Ovary (tissue), 9 donors: ENCODE measurements around the gene SHB. TPM values are rescaled to one million over a fixed set of nuclear protein-coding genes. Genes with fewer than 3 reads are reported as not detected.

ENCODE experiments used
- DNase-seq, 5 donors: peaks; one replicate each; pipeline ENCODE4 v3.0.0-alpha.2; 2019 to 2020
- H3K27ac ChIP-seq, 2 donors: fragments of 200-600 bp; one replicate each; pipeline versions ENCODE4 v1.5.1 to v1.8.0; 2019 to 2022
- H3K27me3 ChIP-seq: fragments of 200-600 bp; one replicate; pipeline ENCODE4 v1.8.0; 2022
- H3K36me3 ChIP-seq: fragments of 200-600 bp; sonication (generic); one replicate; pipeline ENCODE4 v1.5.1; 2019
- H3K4me1 ChIP-seq: one replicate; pipeline ENCODE4 v1.8.1; 2013; ENCODE audit warnings: mild to moderate bottlenecking, moderate library complexity; ENCODE audit not compliant: insufficient read depth
- H3K4me3 ChIP-seq: fragments of 200-600 bp; sonication (generic); one replicate; pipeline ENCODE4 v1.5.1; 2017
- H3K9me3 ChIP-seq, 2 donors: fragments of 200-600 bp in 1 of 2; sonication (generic) in 1 of 2; one replicate each; pipeline versions ENCODE4 v1.5.1 to v1.8.1; 2013 to 2019; ENCODE audit warnings: mild to moderate bottlenecking in 1 of 2, moderate library complexity in 1 of 2
- CTCF ChIP-seq, 3 donors: fragments of 450-650 bp in 2 of 3; fragments of 200-600 bp in 1 of 3; IDR thresholded peaks; one replicate each; pipeline versions ENCODE4 v1.5.1 to v1.8.0; 2016 to 2022; ENCODE audit warnings: antibody characterized with exemption in 3 of 3, mild to moderate bottlenecking in 1 of 3
- EP300 ChIP-seq: sonication (generic); formaldehyde crosslinking; IDR thresholded peaks from one replicate; pipeline ENCODE4 v1.6.1; 2017; ENCODE audit warnings: antibody characterized with exemption
- POLR2A ChIP-seq: fragments of 450-650 bp; IDR thresholded peaks from one replicate; pipeline ENCODE4 v1.6.1; 2017; ENCODE audit warnings: antibody characterized with exemption, mild to moderate bottlenecking, moderate library complexity
- WGBS, 3 donors: extraction: QIAGEN DNeasy Blood & Tissue Kit in 1 of 3; methylation state at CpG; one replicate each; pipeline versions ENCODE4 v1.1.5 to v1.1.7; 2013 to 2017; 5-methylcytosine and 5-hydroxymethylcytosine counted together
- intact Hi-C, 4 donors: fragments of 100-400 bp; cut with DNase I; formaldehyde crosslinking; loops; one replicate each; pipeline versions ENCODE4 v1.11.0 to v1.15.1; 2022 to 2023
- polyA plus RNA-seq, 2 donors: library from polyadenylated mRNA; stranded (reverse); fragments of 200-250 nt in 1 of 2; fragments of 350-450 nt in 1 of 2; fragmentation: Illumina TruSeq in 1 of 2; extraction: RNeasy Lipid Tissue Mini Kit (QIAGEN cat#74804) in 1 of 2; gene quantifications; one replicate each; pipeline ENCODE4 v1.2.3, GENCODE V29; 2013 to 2014
- total RNA-seq, 7 donors: library from RNA; depleted of rRNA in 2 of 7; stranded (reverse); fragments of >200 nt in 2 of 7; fragmentation: NEBNext Ultra II Directional in 3 of 7; extraction: Animal tissue kit (Norgen Biotek cat#: 25700) in 3 of 7; gene quantifications; one replicate each; pipeline versions ENCODE4 v1.1.0 to v1.2.4, GENCODE V29; 2016 to 2023
- donor health status: DM: no; HTN: no; CAD: no; lungs with moderate emphysema.
- donor health status: DM: no; HTN: no; CAD: no.
- donor health status: Bipolar disorder and iron deficiency.
- donor health status: DM: yes; HTN: yes; CAD: no.
- donor health status: DM: no; HTN: no; CAD: no.
- donor health status: DM: yes; HTN: yes; CAD: no.

SHB gene
- total and polyA plus RNA-seq, 9 donors, result 3.5 to 23.8 (median 9.0) TPM

DNA sequence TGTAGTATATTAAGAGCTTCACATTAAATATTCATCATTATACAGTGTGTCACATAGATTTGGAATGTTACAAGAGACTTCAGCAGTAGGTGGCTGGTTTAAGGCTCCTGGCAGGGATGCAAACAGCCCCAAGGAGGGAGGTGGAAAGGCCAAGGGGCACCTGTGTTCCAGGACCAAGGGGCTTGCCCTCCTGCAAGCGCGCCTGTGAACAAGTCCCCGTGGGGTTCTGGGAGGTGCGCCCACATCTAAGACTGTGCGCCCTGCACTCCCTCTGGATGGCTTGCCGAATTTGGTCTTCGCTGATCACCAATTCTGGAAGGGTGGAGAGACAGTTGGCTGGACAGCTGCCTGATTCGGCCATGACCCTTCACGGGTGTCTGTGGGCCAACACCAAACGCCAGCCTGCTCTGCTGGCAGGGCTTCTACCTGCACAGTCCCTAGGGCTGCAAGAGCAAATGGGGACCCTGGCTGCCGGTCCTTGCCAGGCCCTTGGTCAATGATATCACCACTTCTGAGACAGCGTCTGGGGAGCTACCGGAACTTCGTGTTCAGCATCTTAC is 153.0 kb downstream of the SHB start:
- TF ChIP-seq POLR2A, result no peak
- TF ChIP-seq EP300, result no peak
- TF ChIP-seq CTCF (IDR thresholded peaks at IDR 0.05), result no peak
- no peak for DNase-seq

GRCh38 chr9:37914701-37915358 is 154.2 kb downstream of the SHB start:
- Histone ChIP-seq H3K27me3 (no peaks in the 10 kb centered on the region), H3K36me3 (no peaks in the 10 kb centered on the region), H3K9me3 (no peaks in the 10 kb centered on the region), H3K4me1 (peaks cover 4% of the 10 kb centered on the region), H3K4me3 (no peak overlapping the region), H3K27ac (no peak overlapping the region)
- 80 to 84% (median 81%) methylated on average over 11 of the region's 11 CpGs for WGBS, 3 donors
- intact Hi-C loops, result loop anchor here (5.0 to 10.0 kb wide), 7 partner anchors 152 to 520 kb away; partner anchors contain the start of genes SHB (in 2 of the 4) and ALDH1B1 (in 1 of the 4)
- DNase-seq, result no peak
- TF ChIP-seq CTCF (IDR thresholded peaks at IDR 0.05) (no peak), EP300 (no peak), POLR2A (no peak)

More for the DNA sequence above, 153.0 kb downstream of the SHB start:
- Histone ChIP-seq H3K27ac (no peak overlapping the region), H3K4me1 (peaks cover 4% of the 10 kb centered on the region), H3K27me3 (no peaks in the 10 kb centered on the region), H3K36me3 (no peaks in the 10 kb centered on the region), H3K4me3 (no peak overlapping the region), H3K9me3 (no peaks in the 10 kb centered on the region)
- intact Hi-C loops, result loop anchor here in 3 of 4 donors (2.0 to 10.0 kb wide), 7 partner anchors 171 to 519 kb away; partner anchors contain the start of gene ALDH1B1 (in 1 of the 3)
- WGBS, 3 donors, result 86 to 91% (median 88%) methylated on average over 12 to 14 of the region's 14 CpGs

DNA sequence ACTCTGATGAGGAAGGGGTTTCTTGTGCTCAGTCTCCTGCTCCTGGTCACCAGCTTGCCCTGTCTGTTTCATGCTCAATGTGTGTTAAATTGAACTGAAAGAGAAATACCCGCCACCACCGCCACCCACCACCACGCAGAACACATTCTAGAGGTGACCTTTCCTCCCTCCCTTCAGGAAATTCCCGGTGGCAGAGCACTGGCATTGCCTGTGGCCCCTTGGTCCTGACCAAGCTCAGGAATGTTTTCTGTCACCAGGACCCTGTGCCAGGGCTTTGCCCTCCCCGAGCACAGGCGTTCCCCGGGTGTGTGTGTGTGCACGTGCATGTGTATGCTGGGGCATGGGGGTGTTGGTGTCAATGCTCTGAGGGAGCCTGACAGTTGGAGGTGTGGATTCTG is 154.9 kb downstream of the SHB start:
- intact Hi-C loops, result loop anchor here (5.0 to 10.0 kb wide), 6 partner anchors 153 to 521 kb away; partner anchors contain the start of genes SHB (in 2 of the 4) and ALDH1B1 (in 1 of the 4)
- WGBS, 3 donors, result 77 to 85% (median 84%) methylated on average over 8 of the region's 8 CpGs
- H3K27ac ChIP-seq, result no peak overlapping the region

More for the DNA sequence above, 154.9 kb downstream of the SHB start:
- TF ChIP-seq EP300, result no peak
- no peak for TF ChIP-seq CTCF (IDR thresholded peaks at IDR 0.05)
- no peak for TF ChIP-seq POLR2A
- Histone ChIP-seq H3K4me1 (peaks cover 4% of the 10 kb centered on the region), H3K9me3 (no peaks in the 10 kb centered on the region), H3K27me3 (no peaks in the 10 kb centered on the region), H3K36me3 (no peaks in the 10 kb centered on the region), H3K4me3 (no peak overlapping the region)
- DNase-seq, result no peak
